Measurements from ENCODE around the gene PHYKPL.
"Not testable (repeated sequence)": the region's sequence is repeated elsewhere in the genome, so short reads cannot be mapped to it uniquely, and the experiment has no call there.

PHYKPL gene

GRCh38 chr5:178261666-178262600 is 29.3 kb upstream of the PHYKPL start:
- no peak for DNase-seq

- no peak for DNase-seq
Measured at GRCh38 chr5:178259623-178260536, 27.3 kb upstream of the PHYKPL start.

GRCh38 chr5:178257650-178258049 is 25.0 kb upstream of the PHYKPL start:
- DNase-seq, result no peak

DNA sequence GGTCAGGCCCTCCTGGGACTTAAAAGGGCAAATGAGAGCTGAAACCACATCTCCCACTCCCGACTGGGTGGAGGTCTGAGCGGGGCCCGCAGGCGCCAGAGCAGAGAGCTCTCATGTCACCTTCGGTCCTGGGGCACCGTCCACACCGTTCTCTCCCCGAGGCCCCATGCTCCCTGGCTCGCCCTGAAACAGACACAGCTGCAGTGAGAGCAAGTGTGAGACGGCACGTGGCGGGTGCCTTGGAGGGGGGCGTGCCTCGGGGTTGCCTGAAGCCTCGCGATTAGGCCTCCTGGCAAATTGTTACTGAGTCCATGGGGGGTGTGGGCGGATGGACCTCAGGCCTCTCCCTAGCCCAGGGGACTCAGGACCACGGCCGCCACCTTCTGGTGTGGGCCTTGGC is 24.1 kb upstream of the PHYKPL start:
- DNase-seq, result no peak

GRCh38 chr5:178253632-178254031 is 21.0 kb upstream of the PHYKPL start:
- DNase-seq, result not testable (repeated sequence)

GRCh38 chr5:178252258-178252657 is 19.7 kb upstream of the PHYKPL start:
- no peak for DNase-seq

DNA sequence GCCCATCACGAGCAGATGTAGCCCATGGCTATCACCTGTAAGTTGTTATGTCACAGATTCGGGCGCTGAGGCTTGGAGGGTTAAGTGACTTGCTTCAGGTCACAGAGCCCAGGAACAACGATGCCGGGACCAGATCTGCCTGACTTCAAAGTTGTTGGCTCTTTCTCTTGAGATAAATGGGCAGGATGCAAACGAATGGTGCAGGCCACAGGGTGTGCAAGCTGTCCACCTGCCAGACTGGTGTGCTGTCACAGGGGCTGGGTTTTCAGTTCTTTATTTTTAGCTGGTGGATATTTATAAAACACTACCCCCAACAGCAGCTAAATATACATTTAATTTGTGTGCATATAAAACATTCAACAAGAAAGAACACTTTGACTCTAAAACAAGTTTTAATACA is 17.7 kb upstream of the PHYKPL start:
- no peak for DNase-seq

- DNase-seq, result no peak
Measured at GRCh38 chr5:178249191-178249989, 16.8 kb upstream of the PHYKPL start.

- DNase-seq, result no peak
Measured at GRCh38 chr5:178248750-178249149, 16.1 kb upstream of the PHYKPL start.

GRCh38 chr5:178247481-178248456 is 15.2 kb upstream of the PHYKPL start:
- DNase-seq, result no peak

DNA sequence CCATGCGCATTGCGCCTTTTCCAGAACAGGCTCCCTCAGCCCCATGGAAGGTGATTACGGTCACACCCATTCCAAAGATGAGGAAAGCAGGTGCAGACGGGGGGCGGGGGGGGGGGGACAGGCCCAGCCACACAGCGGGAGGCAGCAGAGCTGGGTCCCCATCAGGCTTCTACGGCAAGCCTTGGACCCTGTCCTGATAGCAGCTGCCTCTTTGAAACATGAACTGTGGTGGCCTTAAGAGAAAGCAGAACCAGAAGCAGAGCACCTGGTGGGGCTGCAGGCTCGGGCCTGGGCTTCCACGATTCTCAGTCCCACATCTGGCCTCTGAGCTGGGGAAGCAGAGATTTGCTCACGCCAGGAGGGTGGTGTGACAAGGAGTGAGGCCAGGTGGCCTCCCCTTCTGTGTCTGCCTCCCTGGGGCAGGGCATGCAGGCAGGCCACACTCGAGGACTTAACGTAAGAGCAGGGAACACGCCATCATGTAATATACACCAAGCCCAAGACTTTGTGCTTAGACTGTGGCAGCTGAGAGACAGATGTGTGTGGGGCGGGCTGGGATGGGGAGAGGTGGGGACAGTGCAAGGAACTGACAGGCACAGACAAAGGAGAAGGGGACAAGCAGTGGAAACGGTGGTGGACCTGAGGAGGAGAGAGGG is 14.2 kb upstream of the PHYKPL start:
- no peak for DNase-seq

DNA sequence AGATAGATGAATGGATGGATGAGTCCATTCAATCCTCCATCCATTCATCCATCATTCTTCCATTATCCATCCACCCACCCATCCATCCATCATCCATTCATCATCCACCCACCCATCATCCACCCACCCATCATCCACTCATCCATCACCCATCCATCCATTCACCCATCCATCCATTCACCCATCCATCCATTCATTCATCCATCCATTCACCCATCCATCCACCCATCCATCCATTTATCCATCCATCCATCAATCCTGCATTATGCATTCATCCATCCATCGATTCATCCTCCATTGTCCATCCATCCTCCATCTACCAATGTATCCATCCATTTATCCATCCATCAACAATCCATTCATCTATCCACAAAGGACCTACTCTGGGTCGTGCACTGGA is 12.8 kb upstream of the PHYKPL start:
- DNase-seq, result no peak

DNA sequence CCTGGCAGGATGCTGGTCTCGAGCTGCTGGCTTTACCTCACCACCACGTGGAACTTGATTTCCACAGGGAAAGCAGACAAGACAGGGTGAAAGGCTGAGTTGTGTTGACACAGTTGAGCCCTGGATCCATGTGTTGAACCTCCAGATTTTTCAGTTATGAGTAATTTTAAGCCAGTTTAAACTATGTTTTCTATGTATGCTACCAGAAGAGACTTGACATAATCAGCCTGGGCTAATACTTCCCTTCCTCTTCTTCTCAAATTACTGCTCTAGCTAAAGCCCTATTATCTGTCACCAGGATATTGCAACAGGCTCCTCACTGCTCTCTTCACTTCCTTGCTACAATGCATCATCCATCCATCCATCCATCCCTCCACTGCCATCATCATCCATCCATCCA is 12.0 kb upstream of the PHYKPL start:
- DNase-seq, result no peak

DNA sequence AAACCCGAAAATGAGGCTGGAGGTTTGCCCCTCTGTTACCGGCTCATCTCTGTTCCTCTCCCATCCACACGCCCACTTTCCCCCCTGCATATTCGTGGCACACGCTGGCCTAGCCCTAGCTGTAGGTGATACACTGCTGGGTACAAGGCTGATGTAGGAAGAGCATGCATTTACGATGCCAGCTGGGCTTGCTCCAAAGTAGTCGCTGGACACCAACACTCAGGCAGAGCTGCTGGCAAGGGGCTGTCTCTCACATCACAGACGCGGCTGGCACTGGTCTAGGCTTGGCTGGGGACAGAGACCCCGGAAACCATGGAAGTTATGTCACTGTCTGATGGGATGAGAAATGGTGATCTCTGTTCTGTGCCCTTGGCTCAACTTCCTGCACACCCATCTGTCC is 9.8 kb upstream of the PHYKPL start:
- DNase-seq, result no peak

- DNase-seq, result no peak
Measured at GRCh38 chr5:178241688-178242231, 9.2 kb upstream of the PHYKPL start.

GRCh38 chr5:178241231-178241663 is 8.6 kb upstream of the PHYKPL start:
- no peak for DNase-seq

DNA sequence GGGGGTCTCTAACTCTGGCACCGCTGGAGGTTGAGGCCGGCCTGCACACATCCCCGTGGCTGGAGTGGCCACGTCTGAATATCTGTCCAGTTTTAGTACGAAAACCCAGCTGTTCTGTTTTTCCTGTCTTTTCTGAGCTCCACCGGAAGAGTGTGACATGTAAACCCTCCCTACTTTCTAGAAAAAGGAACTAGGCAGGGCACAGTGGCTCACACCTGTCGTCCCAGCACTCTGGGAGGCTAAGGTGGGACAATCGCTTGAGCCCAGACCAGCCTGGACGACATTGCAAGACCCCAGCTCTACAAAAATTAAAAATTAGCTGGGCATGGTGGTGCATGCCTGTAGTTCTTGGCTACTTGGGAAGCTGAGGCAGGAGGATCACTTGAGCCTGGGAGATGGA is 8.2 kb upstream of the PHYKPL start:
- no peak for DNase-seq

DNA sequence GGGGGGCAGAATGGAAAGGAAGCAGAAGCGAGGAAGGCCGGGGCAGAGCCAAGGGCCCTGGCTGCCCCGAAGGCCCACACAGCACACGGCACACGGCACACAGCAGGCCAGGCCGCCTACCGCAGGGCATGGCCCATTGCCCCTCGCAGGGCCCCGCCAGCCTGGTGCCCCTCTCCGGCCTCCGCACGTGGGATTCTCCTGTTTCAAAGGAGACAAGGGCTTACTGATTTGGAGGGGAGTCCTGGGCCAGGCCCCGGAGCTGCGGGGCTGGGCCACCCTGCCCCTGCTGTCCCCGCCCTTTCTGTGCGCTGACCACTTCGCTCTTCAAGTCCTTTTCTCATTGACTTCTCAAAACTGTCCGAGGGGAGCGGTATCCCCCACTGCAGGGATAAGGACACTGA is 7.7 kb upstream of the PHYKPL start:
- DNase-seq, result no peak

- DNase-seq, result not testable (repeated sequence)
Measured at GRCh38 chr5:178239626-178240301, 7.2 kb upstream of the PHYKPL start.
